ENCODE results near the gene CXCL16.
A peak's percentile ranks its signal among the peaks of the same experiment; 100 is the strongest.

The CXCL16 gene

GRCh38 chr17:4764595-4764994 is 24.9 kb upstream of the CXCL16 start:
- no peak overlapping the region for H3K9ac ChIP-seq (ENCODE audit: low read length)
- no peak overlapping the region for H3K27ac ChIP-seq (ENCODE audit: low read length, poor library complexity, severe bottlenecking)
- no peak overlapping the region for H3K4me3 ChIP-seq (ENCODE audit: insufficient read depth in 1 of 2, low read depth in 1 of 2, low read length in 2 of 2)
- H3K9me3 ChIP-seq (ENCODE audit: control insufficient read depth, low read length), result no peaks in the 10 kb centered on the region
- H3K4ac ChIP-seq (ENCODE audit: low read depth in 1 of 2, low read length in 2 of 2), result no peak overlapping the region
- no peak overlapping the region for H4K8ac ChIP-seq (ENCODE audit: low read length)
- H3K23ac ChIP-seq (ENCODE audit: low read length in 2 of 2), result no peak overlapping the region
- no peaks in the 10 kb centered on the region for H3K4me1 ChIP-seq (ENCODE audit: control insufficient read depth, insufficient read depth, low read depth, low read length)
- no peak overlapping the region for H2BK12ac ChIP-seq (ENCODE audit: low read length in 2 of 2)
- H3K14ac ChIP-seq (ENCODE audit: low read length in 2 of 2), result no peak overlapping the region
- DNase-seq, result no peak
- 82% methylated on average over 3 of the region's 3 CpGs for WGBS
- no peak overlapping the region for H3K4me2 ChIP-seq (ENCODE audit: low read length, poor library complexity, severe bottlenecking)
- H3K79me1 ChIP-seq (replicated peaks; ENCODE audit: low read length, poor library complexity, severe bottlenecking), result no peaks in the 10 kb centered on the region
- H2BK15ac ChIP-seq (ENCODE audit: low read depth, poor library complexity, severe bottlenecking), result no peak overlapping the region
- H3K18ac ChIP-seq (ENCODE audit: low read depth in 1 of 2, low read length in 2 of 2), result no peak overlapping the region
- H2AK5ac ChIP-seq (ENCODE audit: low read length, severe bottlenecking), result no peak overlapping the region
- H3K27me3 ChIP-seq (ENCODE audit: control insufficient read depth in 1 of 2, insufficient read depth in 1 of 2, low read length in 2 of 2), result peaks cover 5 to 14% of the 10 kb centered on the region in 2 experiments
- no peak overlapping the region for H2BK120ac ChIP-seq (ENCODE audit: low read depth, low read length)
- H3K36me3 ChIP-seq (ENCODE audit: control insufficient read depth in 1 of 2, insufficient read depth in 2 of 2, low read depth in 1 of 2, low read length in 2 of 2), result no peaks in the 10 kb centered on the region
- H2AFZ ChIP-seq (ENCODE audit: low read depth, low read length), result no peak overlapping the region
- H4K91ac ChIP-seq (ENCODE audit: low read length), result no peak overlapping the region
- no peak overlapping the region for H2BK5ac ChIP-seq (ENCODE audit: low read depth, low read length, poor library complexity, severe bottlenecking)

- 95% methylated on average over 10 of the region's 10 CpGs for WGBS
- no peak for DNase-seq
- no peaks in the 10 kb centered on the region for H3K36me3 ChIP-seq (ENCODE audit: control insufficient read depth in 1 of 2, insufficient read depth in 2 of 2, low read depth in 1 of 2, low read length in 2 of 2)
- H2BK12ac ChIP-seq (ENCODE audit: low read length in 2 of 2), result no peak overlapping the region
- H2BK120ac ChIP-seq (ENCODE audit: low read depth, low read length), result no peak overlapping the region
- no peaks in the 10 kb centered on the region for H3K4me1 ChIP-seq (ENCODE audit: control insufficient read depth, insufficient read depth, low read depth, low read length)
- peaks cover 20 to 48% of the 10 kb centered on the region in 2 experiments for H3K27me3 ChIP-seq (ENCODE audit: control insufficient read depth in 1 of 2, insufficient read depth in 1 of 2, low read length in 2 of 2)
- H3K9ac ChIP-seq (ENCODE audit: low read length), result no peak overlapping the region
- H3K14ac ChIP-seq (ENCODE audit: low read length in 2 of 2), result no peak overlapping the region
- H2AK5ac ChIP-seq (ENCODE audit: low read length, severe bottlenecking), result no peak overlapping the region
- no peaks in the 10 kb centered on the region for H3K79me1 ChIP-seq (replicated peaks; ENCODE audit: low read length, poor library complexity, severe bottlenecking)
- no peak overlapping the region for H2BK5ac ChIP-seq (ENCODE audit: low read depth, low read length, poor library complexity, severe bottlenecking)
- no peak overlapping the region for H2BK15ac ChIP-seq (ENCODE audit: low read depth, poor library complexity, severe bottlenecking)
- no peak overlapping the region for H2AFZ ChIP-seq (ENCODE audit: low read depth, low read length)
- H4K91ac ChIP-seq (ENCODE audit: low read length), result no peak overlapping the region
- no peak overlapping the region for H3K27ac ChIP-seq (ENCODE audit: low read length, poor library complexity, severe bottlenecking)
- no peak overlapping the region for H3K4me3 ChIP-seq (ENCODE audit: insufficient read depth in 1 of 2, low read depth in 1 of 2, low read length in 2 of 2)
- H3K4me2 ChIP-seq (ENCODE audit: low read length, poor library complexity, severe bottlenecking), result no peak overlapping the region
- H3K23ac ChIP-seq (ENCODE audit: low read length in 2 of 2), result no peak overlapping the region
- H3K4ac ChIP-seq (ENCODE audit: low read depth in 1 of 2, low read length in 2 of 2), result no peak overlapping the region
- H3K18ac ChIP-seq (ENCODE audit: low read depth in 1 of 2, low read length in 2 of 2), result no peak overlapping the region
- no peaks in the 10 kb centered on the region for H3K9me3 ChIP-seq (ENCODE audit: control insufficient read depth, low read length)
- no peak overlapping the region for H4K8ac ChIP-seq (ENCODE audit: low read length)
Observed at GRCh38 chr17:4759776-4760236, 20.1 kb upstream of the CXCL16 start.

GRCh38 chr17:4753392-4753791 is 13.7 kb upstream of the CXCL16 start:
- H3K23ac ChIP-seq (ENCODE audit: low read length in 2 of 2), result no peak overlapping the region
- H3K4me2 ChIP-seq (ENCODE audit: low read length, poor library complexity, severe bottlenecking), result no peak overlapping the region
- H3K4me1 ChIP-seq (ENCODE audit: control insufficient read depth, insufficient read depth, low read depth, low read length), result no peaks in the 10 kb centered on the region
- no peak overlapping the region for H4K91ac ChIP-seq (ENCODE audit: low read length)
- no peak overlapping the region for H2BK5ac ChIP-seq (ENCODE audit: low read depth, low read length, poor library complexity, severe bottlenecking)
- no peak overlapping the region for H3K27ac ChIP-seq (ENCODE audit: low read length, poor library complexity, severe bottlenecking)
- no peak for DNase-seq
- H3K14ac ChIP-seq (ENCODE audit: low read length in 2 of 2), result no peak overlapping the region
- no peak overlapping the region for H2AK5ac ChIP-seq (ENCODE audit: low read length, severe bottlenecking)
- no peak overlapping the region for H3K18ac ChIP-seq (ENCODE audit: low read depth in 1 of 2, low read length in 2 of 2)
- no peak overlapping the region for H2AFZ ChIP-seq (ENCODE audit: low read depth, low read length)
- no peak overlapping the region for H2BK120ac ChIP-seq (ENCODE audit: low read depth, low read length)
- no peak overlapping the region for H4K8ac ChIP-seq (ENCODE audit: low read length)
- no peak overlapping the region for H3K4me3 ChIP-seq (ENCODE audit: insufficient read depth in 1 of 2, low read depth in 1 of 2, low read length in 2 of 2)
- no peaks in the 10 kb centered on the region for H3K36me3 ChIP-seq (ENCODE audit: control insufficient read depth in 1 of 2, insufficient read depth in 2 of 2, low read depth in 1 of 2, low read length in 2 of 2)
- no peak overlapping the region for H3K9ac ChIP-seq (ENCODE audit: low read length)
- no peak overlapping the region for H2BK15ac ChIP-seq (ENCODE audit: low read depth, poor library complexity, severe bottlenecking)
- no peak overlapping the region for H3K4ac ChIP-seq (ENCODE audit: low read depth in 1 of 2, low read length in 2 of 2)
- no peaks in the 10 kb centered on the region for H3K79me1 ChIP-seq (replicated peaks; ENCODE audit: low read length, poor library complexity, severe bottlenecking)
- H3K27me3 ChIP-seq (ENCODE audit: control insufficient read depth in 1 of 2, insufficient read depth in 1 of 2, low read length in 2 of 2), result peaks cover 35 to 80% of the 10 kb centered on the region in 2 experiments
- H3K9me3 ChIP-seq (ENCODE audit: control insufficient read depth, low read length), result no peaks in the 10 kb centered on the region
- WGBS, result no CpG with 5 or more reads among the region's 1 CpG
- no peak overlapping the region for H2BK12ac ChIP-seq (ENCODE audit: low read length in 2 of 2)

GRCh38 chr17:4751932-4752331 is 12.2 kb upstream of the CXCL16 start:
- H3K27ac ChIP-seq (ENCODE audit: low read length, poor library complexity, severe bottlenecking), result no peak overlapping the region
- no peaks in the 10 kb centered on the region for H3K79me1 ChIP-seq (replicated peaks; ENCODE audit: low read length, poor library complexity, severe bottlenecking)
- no peak overlapping the region for H3K18ac ChIP-seq (ENCODE audit: low read depth in 1 of 2, low read length in 2 of 2)
- DNase-seq, result peak; percentile 41
- no peak overlapping the region for H4K8ac ChIP-seq (ENCODE audit: low read length)
- H3K27me3 ChIP-seq (ENCODE audit: control insufficient read depth in 1 of 2, insufficient read depth in 1 of 2, low read length in 2 of 2), result peaks cover 27 to 72% of the 10 kb centered on the region in 2 experiments
- H3K36me3 ChIP-seq (ENCODE audit: control insufficient read depth in 1 of 2, insufficient read depth in 2 of 2, low read depth in 1 of 2, low read length in 2 of 2), result no peaks in the 10 kb centered on the region
- H2AK5ac ChIP-seq (ENCODE audit: low read length, severe bottlenecking), result no peak overlapping the region
- no peak overlapping the region for H4K91ac ChIP-seq (ENCODE audit: low read length)
- H3K4me2 ChIP-seq (ENCODE audit: low read length, poor library complexity, severe bottlenecking), result no peak overlapping the region
- H3K23ac ChIP-seq (ENCODE audit: low read length in 2 of 2), result no peak overlapping the region
- no peak overlapping the region for H2BK12ac ChIP-seq (ENCODE audit: low read length in 2 of 2)
- no peak overlapping the region for H2BK120ac ChIP-seq (ENCODE audit: low read depth, low read length)
- H3K4me3 ChIP-seq (ENCODE audit: insufficient read depth in 1 of 2, low read depth in 1 of 2, low read length in 2 of 2), result no peak overlapping the region
- no peak overlapping the region for H2BK15ac ChIP-seq (ENCODE audit: low read depth, poor library complexity, severe bottlenecking)
- H3K4me1 ChIP-seq (ENCODE audit: control insufficient read depth, insufficient read depth, low read depth, low read length), result no peaks in the 10 kb centered on the region
- H3K9ac ChIP-seq (ENCODE audit: low read length), result no peak overlapping the region
- no peak overlapping the region for H3K4ac ChIP-seq (ENCODE audit: low read depth in 1 of 2, low read length in 2 of 2)
- no peak overlapping the region for H2AFZ ChIP-seq (ENCODE audit: low read depth, low read length)
- H2BK5ac ChIP-seq (ENCODE audit: low read depth, low read length, poor library complexity, severe bottlenecking), result no peak overlapping the region
- H3K14ac ChIP-seq (ENCODE audit: low read length in 2 of 2), result no peak overlapping the region
- H3K9me3 ChIP-seq (ENCODE audit: control insufficient read depth, low read length), result no peaks in the 10 kb centered on the region
- WGBS, result 87% methylated on average over 4 of the region's 5 CpGs

All from mesenchymal stem cell (in vitro differentiated cells and primary cell).